HG03066 (cell line): Measurements from ENCODE around the gene NDUFAF2.
"Not testable (repeated sequence)": the region's sequence is repeated elsewhere in the genome, so short reads cannot be mapped to it uniquely, and the experiment has no call there.

Experiments
- ATAC-seq: cut with Tn5 transposase; IDR thresholded peaks from one replicate; pipeline ENCODE4 v1.9.1; 2021; ENCODE audit warnings: low read depth; ENCODE audit not compliant: unreplicated experiment

Gene NDUFAF2

DNA sequence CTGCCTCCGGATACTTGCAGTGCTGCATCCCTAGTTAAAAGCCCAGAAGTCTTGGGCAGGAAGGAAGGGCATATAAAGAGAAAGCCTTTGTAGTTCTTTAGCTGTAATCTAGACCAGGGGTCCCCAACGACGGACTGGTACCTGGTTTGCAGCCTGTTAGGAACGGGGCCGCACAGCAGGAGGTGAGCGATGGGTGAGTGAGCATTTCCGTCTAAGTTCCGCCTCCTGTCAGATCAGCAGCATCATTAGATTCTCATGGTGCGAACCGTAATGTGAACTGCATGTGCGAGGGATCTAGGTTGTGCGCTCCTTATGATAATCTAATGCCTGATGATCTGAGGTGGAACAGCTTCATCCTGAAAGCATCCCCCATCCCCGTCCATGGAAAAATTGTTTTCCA lies 218.9 kb downstream of the NDUFAF2 start:
- no peak for ATAC-seq

DNA sequence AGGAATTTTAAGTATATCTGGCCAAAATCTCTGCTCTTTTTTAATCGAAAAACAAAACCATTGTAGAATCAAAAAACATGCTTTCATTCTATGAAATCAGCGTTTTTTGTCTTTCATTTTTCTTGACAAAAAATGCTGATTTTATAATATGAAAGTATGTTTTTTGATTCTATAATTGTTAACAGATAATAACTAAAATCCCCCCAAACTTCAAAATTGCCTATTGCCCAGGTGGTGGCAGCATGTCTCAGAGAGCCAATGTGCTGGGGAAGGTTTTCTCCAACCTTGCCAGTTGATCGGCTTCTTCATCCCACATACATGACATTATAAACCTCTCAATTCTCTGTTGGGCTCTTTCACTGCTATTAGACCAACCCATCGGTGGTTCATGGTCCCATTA lies 222.4 kb downstream of the NDUFAF2 start:
- no peak for ATAC-seq

DNA sequence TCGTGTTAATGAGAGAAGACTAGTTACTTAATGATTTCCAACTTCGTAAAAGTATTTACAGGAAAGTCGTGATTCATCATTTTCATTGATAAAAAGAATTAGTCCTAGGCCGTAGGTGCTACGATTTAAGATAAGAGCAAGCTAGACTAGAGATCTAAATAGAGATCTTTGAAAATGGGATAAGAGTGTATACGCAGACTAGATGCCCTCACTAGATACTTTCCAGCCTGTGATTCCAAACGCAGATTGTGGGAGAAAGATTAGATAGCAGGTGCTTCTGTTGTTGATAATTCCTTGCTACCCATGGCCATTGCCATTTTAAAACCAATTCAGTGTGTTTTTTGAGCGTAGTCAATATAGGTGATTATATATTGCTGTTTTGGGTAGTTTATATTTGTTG lies 223.9 kb downstream of the NDUFAF2 start:
- ATAC-seq: no peak

DNA sequence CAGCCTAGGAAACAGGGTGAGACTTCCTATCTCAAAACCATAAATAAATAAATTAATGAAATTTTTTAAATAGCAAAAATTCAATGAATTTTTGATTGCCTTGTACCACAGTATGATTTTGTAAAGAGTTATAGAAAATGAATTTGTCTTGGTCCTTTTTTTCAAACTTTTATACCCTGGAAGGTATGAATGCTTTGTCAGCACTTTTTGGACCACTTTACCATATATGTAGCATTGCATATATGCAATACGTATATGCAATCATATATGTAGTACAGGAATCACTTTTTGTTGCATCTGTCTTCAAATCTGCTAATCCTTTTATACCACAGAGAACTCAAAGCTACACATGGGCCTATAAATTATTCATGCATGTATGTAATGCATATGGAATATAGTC lies 226.5 kb downstream of the NDUFAF2 start:
- no peak for ATAC-seq

DNA sequence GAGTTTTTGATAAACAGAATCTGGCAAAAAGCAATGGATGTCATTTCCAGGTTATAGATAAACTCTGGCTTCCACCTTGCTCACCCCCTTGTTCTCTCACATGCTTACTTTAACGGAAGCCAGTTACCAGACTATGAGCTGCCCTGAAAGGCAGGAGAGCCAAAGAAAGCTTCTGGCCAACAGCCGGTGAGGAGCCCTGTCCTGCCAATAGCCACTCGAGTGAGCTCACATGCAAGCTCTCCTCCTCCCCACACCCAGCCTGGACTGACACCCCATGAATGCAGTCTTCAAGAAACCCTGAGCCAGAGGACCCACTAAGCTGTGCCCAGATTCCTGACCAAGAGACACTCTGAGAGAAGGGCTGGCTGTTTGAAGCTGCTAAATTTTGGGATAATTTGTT lies 231.6 kb downstream of the NDUFAF2 start:
- no peak for ATAC-seq

DNA sequence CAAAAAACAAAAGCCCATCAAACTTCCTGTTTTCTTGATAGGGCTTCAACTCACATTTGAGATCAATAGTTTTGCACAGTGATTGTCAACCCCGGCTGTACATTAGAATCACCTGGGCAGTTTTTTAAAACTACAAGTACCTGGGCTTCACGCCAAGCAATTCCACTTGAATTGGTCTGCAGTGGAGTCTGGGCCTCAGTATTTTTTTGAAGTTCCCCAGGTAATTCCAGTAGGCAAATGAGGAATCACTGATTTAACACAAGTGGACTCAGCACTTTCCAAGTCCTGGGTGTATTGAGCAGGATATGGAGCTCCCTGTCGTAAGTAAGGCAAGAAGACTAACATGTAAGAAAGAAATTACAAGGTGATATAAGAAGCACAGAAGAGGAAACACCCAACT lies 232.1 kb downstream of the NDUFAF2 start:
- no peak for ATAC-seq

DNA sequence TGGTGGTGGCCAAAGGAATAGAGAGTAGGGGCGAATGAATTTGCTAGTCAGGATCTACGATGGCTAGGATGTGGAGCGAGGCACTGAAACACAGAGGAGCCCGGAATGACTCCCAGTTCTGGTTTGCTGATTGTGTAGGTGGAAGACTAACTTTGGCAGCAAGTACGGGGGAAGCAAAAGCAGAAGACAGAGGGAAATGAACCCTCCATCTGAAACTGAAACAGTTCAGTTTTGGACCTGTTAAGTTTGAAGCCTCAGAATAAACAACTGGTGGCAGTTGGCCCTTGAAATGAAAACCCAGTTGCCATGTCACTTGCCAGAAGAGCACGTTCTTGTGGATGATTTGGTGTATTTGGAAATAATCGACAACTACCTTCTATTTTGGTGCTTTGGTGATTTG lies 232.7 kb downstream of the NDUFAF2 start:
- peak; percentile 89 for ATAC-seq

DNA sequence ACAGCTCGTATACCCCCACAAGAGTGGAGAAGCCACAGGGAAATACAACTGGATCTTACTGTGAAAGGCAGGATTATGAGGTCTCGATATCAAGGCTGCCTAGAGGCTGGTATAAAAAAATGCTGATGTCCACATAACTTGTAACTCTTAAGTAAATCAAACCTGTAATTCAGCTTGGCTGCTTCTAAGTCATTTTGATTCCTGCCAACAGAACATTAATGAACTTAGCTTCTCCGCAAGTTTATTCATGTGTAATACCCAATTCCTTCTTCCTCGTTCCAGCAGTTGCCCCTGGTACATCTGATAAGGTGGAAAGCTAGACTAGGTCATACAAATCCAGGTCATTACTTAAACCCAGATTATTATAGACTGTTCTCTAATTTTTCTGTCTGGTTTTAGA lies 233.7 kb downstream of the NDUFAF2 start:
- no peak for ATAC-seq

DNA sequence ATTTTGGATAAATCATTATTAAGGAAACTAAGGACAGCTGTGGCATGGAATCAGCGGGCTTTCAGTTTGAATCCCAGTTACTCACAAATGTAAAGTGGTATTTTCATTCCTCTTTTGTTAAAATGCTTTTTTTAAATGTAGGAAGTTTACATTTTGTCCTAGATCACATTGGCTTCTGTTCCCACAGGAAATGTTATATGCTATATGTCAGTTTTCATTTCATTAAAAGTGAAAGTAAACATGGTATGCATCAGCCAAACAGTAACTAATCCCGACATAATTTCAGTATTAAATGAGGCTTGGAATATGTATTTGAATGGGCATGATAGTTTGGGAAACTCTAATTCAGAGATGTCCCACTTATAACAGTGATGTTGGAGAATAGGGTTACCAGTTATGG lies 235.9 kb downstream of the NDUFAF2 start:
- ATAC-seq: no peak

DNA sequence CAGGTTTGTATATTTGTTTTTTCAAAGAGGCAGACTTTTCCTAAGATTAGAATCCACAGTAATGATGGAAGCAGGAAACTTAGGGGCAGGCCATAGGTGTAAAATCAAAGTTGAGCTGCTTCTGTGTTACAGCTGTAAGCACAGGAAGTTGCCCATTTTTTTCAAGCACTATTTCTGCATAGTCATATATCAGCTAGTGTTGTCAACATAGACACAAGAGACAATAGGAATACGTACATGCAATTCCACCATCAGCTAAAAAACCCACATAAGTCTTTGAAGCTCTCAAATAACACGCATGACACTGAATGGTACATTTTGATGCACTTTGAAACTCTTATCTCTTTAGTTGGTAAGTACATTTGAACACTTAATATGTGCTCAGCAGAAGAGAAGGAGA lies 237.4 kb downstream of the NDUFAF2 start:
- ATAC-seq: no peak

DNA sequence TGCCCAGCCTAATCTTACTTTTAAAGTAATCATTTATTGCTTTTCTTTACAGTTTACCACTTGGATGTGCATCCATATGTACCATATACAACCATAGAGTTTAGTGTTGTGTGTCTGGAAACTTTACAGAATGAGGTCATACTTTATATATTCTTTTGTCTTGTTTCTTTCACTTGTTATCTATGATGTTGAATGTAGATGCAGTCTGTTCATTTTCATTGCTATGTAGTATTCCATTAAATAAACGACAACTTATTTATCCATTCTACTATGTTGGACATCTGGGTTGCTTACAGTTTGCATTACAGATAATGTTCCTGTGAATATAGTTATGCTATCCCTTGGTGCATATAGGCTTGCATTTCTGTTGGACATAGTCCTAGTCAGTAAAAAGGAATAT lies 238.5 kb downstream of the NDUFAF2 start:
- ATAC-seq: no peak

DNA sequence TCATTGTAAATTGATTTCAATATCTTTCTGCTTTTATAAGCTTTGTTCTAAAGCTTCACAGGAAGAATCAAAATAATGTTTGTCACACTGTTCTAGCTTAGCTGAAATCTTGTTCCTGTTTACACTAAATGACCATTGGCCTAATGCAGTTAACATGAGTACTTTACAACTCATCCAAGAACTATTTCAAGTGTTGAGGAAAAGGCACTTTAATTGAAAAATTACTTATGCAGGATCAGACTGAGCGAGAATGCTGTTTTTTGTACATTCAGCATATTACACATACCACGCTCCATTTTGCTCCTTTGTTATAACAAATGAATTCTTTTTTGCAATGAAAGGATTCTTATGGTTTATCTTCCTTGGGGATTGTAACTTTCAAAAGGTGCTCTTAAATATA lies 239.7 kb downstream of the NDUFAF2 start:
- no peak for ATAC-seq

DNA sequence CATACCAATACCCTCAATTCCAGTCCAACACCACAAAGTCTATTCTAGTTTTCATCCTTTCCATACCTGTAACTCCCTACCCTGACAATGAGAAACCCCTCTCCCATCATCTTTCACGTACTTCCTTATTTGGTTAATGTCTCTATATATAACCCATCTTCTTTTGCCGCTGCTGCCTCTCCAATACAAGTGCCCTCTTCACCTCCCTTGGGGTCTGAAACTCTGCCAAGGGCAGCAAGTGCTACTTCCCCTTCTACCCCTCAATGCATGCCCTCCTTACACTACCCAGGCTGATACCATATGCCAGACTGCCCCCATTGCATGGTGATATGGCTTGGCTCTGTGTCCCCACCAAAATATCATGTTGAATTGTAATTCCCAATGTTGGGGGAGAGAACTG lies 241.6 kb downstream of the NDUFAF2 start:
- ATAC-seq: no peak

DNA sequence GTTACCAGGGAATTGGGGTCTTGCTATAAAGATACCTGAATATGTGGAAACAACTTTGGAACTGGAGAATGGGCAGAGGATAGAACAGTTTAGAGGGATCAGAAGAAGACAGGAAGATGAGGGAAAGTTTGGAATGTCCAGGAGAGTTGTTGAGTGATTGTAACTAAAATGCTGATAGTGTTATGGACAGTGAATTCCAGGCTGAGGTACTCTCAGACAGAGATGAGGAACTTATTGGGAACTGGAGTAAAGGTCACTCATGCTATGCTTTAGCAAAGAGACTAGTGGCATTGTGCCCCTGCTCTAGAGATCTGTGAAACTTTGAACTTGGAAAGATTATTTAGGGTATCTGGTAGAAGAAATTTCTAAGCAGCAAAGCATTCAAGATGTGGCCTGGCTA lies 242.3 kb downstream of the NDUFAF2 start:
- not testable (repeated sequence) for ATAC-seq

DNA sequence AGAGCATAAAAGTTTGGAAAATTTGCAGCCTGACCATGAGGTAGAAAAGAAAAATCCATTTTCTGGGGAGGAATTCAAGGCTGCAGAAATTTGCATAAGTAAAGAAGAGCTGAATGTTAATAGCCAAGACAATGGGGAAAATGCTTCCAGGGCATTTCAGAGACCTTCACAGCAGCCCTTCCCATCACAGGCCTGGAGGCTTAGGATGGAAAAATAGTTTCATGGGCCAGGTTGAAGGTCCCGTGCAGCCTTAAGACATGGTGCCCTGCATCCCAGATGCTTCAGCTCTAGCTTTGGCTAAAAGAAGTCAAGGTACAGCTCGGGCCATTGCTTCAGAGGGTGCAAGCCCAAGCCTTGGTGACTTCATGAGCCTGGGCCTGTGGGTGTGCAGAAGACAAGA lies 242.8 kb downstream of the NDUFAF2 start:
- not testable (repeated sequence) for ATAC-seq

DNA sequence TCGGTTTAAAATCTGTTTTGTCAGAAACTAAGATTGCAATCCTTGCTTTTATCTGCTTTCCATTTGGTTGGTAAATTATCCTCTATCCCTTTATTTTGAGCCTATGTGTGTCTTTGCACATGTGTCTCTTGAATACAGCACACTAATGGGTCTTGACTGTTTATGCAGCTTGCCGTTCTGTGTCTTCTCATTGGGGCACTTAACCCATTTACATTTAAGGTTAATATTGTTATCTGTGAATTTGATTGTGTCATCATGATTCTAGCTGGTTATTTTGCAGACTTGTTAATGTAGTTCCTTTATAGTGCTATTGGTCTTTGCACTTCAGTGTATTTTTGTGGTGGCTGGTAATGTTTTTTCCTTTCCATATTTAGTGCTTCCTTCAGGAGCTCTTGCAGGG lies 253.6 kb downstream of the NDUFAF2 start:
- ATAC-seq: no peak

DNA sequence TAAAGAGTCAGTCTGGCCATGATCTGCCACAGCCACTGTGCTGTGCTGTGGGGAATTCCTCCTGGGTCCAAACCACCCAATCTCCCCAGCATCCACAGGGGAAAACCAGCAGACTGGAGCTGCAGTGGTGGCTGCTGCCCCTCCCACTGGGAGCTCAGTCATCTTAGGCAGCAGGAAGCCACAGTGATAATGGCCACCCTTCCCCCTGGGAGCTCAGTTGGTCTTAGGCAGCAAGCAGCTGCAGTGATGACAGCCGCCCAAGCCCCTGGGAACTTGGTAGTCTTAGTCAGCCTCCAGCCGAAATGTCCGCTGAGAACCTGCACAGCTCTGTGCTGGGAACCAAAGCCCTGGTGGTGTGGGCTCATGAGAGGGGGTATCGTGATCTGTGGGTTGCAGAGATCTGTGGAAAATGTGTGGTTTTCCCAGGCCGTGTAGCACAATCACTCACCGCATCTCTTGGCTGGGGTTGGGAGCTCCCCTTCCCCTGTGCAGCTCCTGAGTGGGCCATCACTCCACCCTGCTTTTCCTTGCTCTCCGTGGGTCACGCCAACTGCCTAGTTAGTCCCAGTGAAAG lies 255.7 kb downstream of the NDUFAF2 start:
- peak; percentile 67 for ATAC-seq

DNA sequence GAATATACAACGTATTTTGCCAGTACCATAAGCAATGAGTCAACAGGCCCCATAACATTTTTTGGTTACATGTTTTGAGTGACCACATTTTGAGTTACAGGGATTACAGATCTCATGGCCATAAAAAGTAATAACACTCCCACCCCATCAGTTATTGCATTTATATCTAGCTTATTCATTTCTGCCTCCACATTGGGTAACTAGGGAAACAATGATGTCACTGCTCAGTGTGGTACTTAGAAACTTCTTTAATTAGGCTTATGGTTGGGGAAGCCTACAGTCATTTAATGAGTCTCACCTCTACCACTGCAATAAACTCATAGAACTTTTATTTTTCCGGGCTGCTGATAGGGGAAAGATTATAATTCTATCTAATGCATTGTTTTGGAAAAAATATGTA lies 257.2 kb downstream of the NDUFAF2 start:
- ATAC-seq: no peak
